ENCODE results near the gene WDHD1.

- no peak for TF ChIP-seq CTCF (IDR thresholded peaks at IDR 0.05)
- TF ChIP-seq POLR2A (IDR thresholded peaks at IDR 0.05), result no peak
Observed at GRCh38 chr14:55070981-55071411, 44.1 kb upstream of the WDHD1 start.

Measured in thyroid gland (tissue), 4 donors.